Right forelimb (tissue), 1 donor: Measurements from ENCODE around the gene SLC9A1.
A peak's percentile ranks its signal among the peaks of the same experiment; 100 is the strongest.
"Not testable (repeated sequence)": the region's sequence is repeated elsewhere in the genome, so short reads cannot be mapped to it uniquely, and the experiment has no call there.

Source experiments
- DNase-seq: peaks from one replicate; pipeline ENCODE4 v3.0.0-alpha.2; 2018

The SLC9A1 gene

GRCh38 chr1:27130798-27131197, 24.1 kb downstream of the SLC9A1 start:
- DNase-seq: no peak

DNA sequence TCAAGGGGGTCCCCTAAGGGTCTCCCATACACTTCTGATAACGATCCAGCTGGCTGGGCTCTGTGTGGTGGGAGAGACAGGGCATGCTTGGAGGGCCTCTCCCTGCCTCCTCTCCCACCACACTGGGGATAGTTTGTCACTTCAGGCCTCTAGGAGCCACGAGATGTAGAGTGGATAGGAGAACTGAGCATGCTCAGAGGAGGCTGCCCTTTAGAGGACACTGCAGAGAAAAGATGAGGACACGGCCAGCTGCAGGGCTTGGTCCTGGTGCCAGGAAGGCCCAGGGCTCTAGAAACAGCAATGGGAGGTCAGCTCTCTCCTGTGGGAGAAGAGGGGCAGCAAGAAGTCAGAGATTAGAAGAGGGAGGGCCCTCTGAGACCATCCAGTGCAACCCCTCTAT, 25.7 kb downstream of the SLC9A1 start:
- DNase-seq: no peak

- DNase-seq: no peak
These were observed 27.5 kb downstream of the SLC9A1 start for GRCh38 chr1:27127419-27127818.

- DNase-seq: no peak
These were observed 28.5 kb downstream of the SLC9A1 start for GRCh38 chr1:27126391-27126790.

- not testable (repeated sequence) for DNase-seq
These were observed 29.8 kb downstream of the SLC9A1 start for GRCh38 chr1:27125125-27125524.

- no peak for DNase-seq
These were observed 30.5 kb downstream of the SLC9A1 start for GRCh38 chr1:27124405-27124804.

DNA sequence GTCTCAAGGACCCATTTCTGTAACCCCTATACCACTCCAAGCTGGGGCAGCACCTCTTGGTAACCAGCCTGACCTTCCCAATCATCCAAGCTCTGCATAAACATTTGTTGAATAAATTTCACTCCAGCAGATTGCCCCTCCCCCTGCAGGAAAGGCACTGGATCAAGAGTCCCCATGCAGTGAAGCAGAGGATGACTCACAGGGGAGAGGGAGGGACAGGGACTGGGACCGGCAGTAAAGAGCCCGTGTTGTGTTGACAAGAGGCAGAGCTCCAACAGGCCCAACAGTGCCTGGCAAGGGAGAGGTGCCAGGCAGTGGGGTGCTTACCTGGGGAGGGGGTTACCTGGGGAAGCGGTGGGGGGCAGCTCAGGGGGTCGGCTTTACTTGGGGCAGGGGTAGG, 32.3 kb downstream of the SLC9A1 start:
- no peak for DNase-seq

GRCh38 chr1:27120854-27121253, 34.1 kb downstream of the SLC9A1 start:
- DNase-seq: no peak

DNA sequence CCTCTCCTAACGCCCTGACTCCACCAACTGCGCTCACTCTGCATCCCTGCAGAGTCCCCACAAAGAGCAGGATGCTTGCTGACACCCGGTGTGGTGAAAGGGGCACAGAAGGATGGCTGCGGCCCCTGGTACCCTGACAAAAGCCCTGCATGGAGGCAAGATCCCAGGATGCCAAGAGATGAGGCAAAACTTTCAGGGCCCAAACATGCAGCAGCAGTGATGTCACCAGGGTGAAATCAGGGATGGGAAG, 36.6 kb downstream of the SLC9A1 start:
- no peak for DNase-seq

- no peak for DNase-seq
These were observed 37.0 kb downstream of the SLC9A1 start for GRCh38 chr1:27117733-27118439.

- DNase-seq: no peak
These were observed 38.2 kb downstream of the SLC9A1 start for GRCh38 chr1:27116697-27117096.

- no peak for DNase-seq
These were observed 38.7 kb downstream of the SLC9A1 start for GRCh38 chr1:27116232-27116631.

DNA sequence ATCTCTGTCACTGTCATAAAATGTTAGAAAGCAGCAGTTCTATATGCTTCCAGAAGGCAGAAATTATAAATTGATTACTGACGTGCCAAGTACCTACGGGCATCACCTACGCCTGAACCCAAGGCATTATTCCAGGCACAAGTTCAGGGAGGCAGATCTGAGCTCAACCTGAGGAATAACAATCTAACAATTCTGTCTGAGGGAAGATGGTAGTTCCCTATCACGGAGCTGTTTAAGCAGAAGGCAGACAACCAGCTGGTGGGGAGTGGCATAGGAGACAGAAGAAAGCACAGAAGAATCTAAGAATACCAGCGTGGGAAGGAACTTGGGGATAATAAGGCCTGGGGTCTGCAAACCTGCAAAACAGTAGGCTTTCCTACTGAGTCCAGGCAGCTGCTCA, 40.4 kb downstream of the SLC9A1 start:
- no peak for DNase-seq

- DNase-seq: no peak
These were observed 41.1 kb downstream of the SLC9A1 start for GRCh38 chr1:27113861-27114260.

GRCh38 chr1:27111626-27112573, 43.0 kb downstream of the SLC9A1 start:
- peak; percentile 70 for DNase-seq

DNA sequence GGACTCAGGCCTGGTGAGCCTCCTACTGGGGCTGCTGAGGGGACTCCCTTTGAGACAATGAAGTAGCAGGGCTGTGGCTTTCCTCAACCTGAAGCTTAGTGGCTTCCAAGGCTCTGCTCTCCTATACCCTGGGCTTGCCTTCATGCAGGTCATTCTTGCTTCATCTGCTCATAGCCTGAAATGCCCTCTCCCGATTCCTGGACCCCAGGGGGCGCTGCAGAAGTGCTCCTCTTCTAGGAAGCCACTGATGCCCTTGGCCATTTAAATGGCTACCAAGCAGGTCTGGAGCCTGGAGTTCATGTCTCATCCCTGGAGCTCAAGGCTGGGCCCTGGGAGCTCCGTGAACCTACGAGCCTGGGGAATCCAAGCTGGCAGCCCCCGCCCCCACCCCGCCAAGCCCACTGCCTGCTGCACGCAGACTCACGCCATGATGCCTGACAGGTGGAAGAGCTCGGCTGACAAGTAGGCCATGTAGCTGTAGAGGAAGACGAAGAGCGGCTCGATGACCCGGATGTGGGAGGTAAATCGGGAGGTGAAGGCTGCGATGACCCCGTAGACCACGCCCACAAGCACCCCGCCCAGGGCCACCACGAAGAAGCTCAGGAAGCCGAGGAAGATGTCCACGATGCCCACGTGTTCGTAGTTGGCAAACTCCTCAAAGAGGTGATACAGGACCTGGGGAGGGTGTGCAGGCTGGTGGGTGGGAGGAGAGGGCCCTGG, 45.7 kb downstream of the SLC9A1 start:
- no peak for DNase-seq

DNA sequence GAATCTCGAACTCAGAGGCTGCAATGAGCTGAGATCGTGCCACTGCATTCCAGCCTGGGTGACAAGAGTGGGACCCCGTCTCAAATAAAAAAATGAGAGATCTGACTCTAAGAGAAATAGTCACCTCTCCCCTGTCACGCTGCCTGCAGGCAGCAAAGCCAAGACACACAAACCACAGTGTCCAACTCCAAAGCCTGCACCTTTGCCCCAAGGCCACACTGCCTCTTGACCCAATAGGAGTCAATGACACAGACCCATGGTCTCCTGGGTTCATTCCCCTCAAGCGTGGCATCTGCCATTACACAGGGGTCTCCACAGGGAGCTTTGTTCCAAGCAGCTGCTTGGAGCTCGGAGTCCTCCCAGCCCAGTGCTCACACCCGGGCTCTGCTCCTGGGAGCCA, 46.3 kb downstream of the SLC9A1 start:
- DNase-seq: no peak

GRCh38 chr1:27106561-27107323, 48.2 kb downstream of the SLC9A1 start:
- DNase-seq: no peak

DNA sequence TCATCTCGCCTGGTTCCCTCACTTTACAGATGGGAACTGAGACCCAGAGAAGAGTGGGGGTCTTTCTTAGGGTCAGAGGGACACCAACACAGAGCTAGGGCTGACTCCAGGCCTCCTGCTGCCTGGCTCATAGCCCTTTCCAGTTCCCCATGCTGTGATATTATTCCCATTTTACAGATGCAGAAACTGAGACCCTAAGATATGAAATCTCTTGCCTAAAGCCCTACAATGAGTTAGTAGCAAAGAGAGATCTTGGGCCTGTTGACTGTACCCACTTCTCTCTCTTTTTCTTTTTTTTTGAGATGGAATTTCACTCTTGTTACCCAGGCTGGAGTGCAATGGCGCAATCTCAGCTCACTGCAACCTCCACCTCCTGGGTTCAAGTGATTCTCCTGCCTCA, 49.9 kb downstream of the SLC9A1 start:
- no peak for DNase-seq

GRCh38 chr1:27103498-27103897, 51.4 kb downstream of the SLC9A1 start:
- DNase-seq: no peak

DNA sequence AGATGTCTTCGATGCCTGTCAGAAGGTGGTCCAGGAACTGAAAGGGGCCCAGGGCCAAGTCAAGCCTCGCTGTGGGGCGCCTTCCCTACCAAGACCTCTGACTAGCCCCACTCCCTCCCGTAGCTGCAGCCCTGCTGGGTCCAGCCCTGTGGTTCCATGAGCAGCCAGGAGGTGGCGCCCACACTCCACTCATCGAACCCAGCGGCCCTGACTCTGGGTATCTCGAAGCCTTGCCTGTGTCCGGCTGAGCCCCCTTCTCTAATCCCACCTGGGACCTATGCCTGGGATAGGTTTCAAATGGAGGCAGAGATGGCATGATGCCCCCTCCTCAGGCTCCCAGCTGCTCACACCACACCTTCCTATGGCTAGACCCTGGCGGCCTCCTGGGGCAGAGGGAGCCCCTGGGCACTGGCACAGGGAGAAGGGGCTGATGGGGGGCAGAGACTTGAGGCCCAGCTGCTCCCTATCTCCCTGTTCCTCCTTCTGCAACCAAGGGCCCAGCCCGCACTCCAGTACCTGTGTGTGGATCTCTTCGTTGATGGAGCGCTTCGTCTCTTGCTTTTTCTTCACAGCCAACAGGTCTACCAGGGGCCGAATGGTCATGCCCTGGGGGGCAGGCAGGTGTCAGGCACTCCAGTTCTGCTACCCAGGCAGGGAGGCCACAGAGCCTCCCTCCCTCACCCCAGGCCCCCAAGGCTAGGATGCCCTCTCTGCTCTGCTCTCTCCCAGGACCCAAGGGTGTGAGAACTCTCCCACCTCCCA, 52.0 kb downstream of the SLC9A1 start:
- peak; percentile 91 for DNase-seq

- DNase-seq: no peak
These were observed 52.7 kb downstream of the SLC9A1 start for GRCh38 chr1:27102134-27102706.
